Activated T-helper 2 cell treated with anti-CD3 and anti-CD28 coated beads, Interferon-gamma antibody, Interleukin-2, Interleukin-4, amounts not matched to agents 10 μg/mL and 5 μg/mL and 100 μg/mL, durations not matched to agents 14 hours and 24 hours and 36 hours (primary cell): Measurements from ENCODE around the gene ZFR. TPM values are rescaled to one million over a fixed set of nuclear protein-coding genes. Genes with fewer than 3 reads are reported as not detected.
"Not testable (repeated sequence)": the region's sequence is repeated elsewhere in the genome, so short reads cannot be mapped to it uniquely, and the experiment has no call there.

ENCODE experiments used
- DNase-seq: peaks from one replicate; pipeline ENCODE4 v3.0.0; 2021; ENCODE audit warnings: low spot score
- H3K27ac Mint-ChIP-seq: one replicate; pipeline ENCODE4 v1.8.0; 2021; ENCODE audit warnings: mixed read lengths
- H3K27me3 Mint-ChIP-seq: one replicate; pipeline ENCODE4 v1.8.0; 2021; ENCODE audit warnings: low read depth, mixed read lengths
- H3K36me3 Mint-ChIP-seq: one replicate; pipeline ENCODE4 v1.8.0; 2021; ENCODE audit warnings: low read depth, mixed read lengths
- H3K4me1 Mint-ChIP-seq: one replicate; pipeline ENCODE4 v1.8.0; 2021; ENCODE audit warnings: low read depth, mixed read lengths
- H3K4me3 Mint-ChIP-seq: one replicate; pipeline ENCODE4 v1.8.0; 2021; ENCODE audit warnings: low read depth, mild to moderate bottlenecking, moderate library complexity, mixed read lengths
- H3K9me3 Mint-ChIP-seq: one replicate; pipeline ENCODE4 v1.8.0; 2021; ENCODE audit warnings: mixed read lengths
- intact Hi-C: fragments of 100-400 bp; cut with micrococcal nuclease; formaldehyde crosslinking; loops from one replicate; pipeline ENCODE4 v1.15.1; 2023
- total RNA-seq: library from RNA; stranded (reverse); gene quantifications from 2 replicates; pipeline ENCODE4 v1.2.3, GENCODE V29; 2022

ZFR gene
- total RNA-seq, 1 donor from 2014 or later, result 68.6 TPM

DNA sequence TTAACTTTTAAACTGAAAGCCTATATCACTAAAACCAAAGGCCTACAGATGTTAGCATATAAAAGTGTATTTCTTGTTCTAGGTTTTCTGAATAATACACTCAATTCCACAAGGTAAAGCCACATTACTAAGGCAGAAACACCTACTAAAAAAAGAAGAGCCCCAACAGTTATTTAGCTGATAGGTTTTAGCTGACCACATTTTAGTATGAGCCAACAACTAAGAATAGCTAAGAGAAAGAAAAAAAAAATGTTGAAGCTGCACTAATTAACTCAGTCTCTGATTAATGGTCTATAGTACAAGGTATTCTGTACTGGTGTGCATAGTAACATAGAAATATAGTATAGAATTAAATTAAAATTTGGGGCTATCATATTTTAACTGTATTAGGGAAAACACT is 23.5 kb downstream of the ZFR start:
- no peak overlapping the region for H3K27ac Mint-ChIP-seq
- peaks cover 50% of the 10 kb centered on the region for H3K36me3 Mint-ChIP-seq
- intact Hi-C loops, result no loop called here
- H3K9me3 Mint-ChIP-seq, result peaks cover under 1% of the 10 kb centered on the region
- no peak overlapping the region for H3K4me3 Mint-ChIP-seq
- H3K4me1 Mint-ChIP-seq, result peaks cover 15% of the 10 kb centered on the region
- H3K27me3 Mint-ChIP-seq, result no peaks in the 10 kb centered on the region
- no peak for DNase-seq

DNA sequence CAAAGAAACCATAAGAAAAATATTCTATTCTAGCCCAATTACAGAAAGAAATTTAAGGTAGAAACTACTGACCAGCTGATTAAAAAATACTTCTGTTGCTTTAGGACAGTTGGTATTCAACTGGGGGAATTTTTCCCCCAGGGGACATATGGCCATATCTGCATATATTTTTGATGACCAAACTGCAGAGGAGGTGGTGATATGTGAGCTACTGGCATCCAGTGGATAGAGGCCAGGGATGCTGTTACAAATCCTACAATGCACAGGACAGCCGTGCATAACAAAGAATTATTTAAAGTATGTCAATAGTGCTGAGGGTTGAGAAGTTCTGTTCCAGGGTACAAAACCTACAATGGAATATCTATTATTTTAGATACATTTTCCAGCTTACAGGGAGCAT is 24.0 kb downstream of the ZFR start:
- H3K9me3 Mint-ChIP-seq, result no peaks in the 10 kb centered on the region
- no peaks in the 10 kb centered on the region for H3K27me3 Mint-ChIP-seq
- DNase-seq, result no peak
- peaks cover 15% of the 10 kb centered on the region for H3K4me1 Mint-ChIP-seq
- no peak overlapping the region for H3K27ac Mint-ChIP-seq
- H3K4me3 Mint-ChIP-seq, result no peak overlapping the region
- peaks cover 52% of the 10 kb centered on the region for H3K36me3 Mint-ChIP-seq
- intact Hi-C loops, result no loop called here

DNA sequence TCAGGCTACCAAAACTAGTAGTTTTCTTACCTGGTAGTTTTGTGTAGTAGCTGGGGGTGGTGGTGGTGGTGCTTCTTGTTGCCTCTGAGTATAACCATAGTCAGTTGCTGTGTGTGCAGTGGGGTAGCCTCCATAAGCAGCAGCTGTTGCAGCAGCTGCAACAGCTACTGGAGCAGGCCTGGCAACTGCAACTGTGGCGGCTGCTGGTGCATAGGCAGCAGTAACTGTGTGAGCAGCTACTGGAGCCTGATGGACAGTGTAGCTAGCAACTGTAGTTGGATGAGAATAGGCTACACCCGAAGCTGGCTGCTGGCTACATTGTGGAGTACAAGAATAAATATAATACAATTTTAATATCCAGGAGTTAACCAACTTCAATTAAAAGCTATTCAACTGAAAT is 24.7 kb downstream of the ZFR start:
- no peaks in the 10 kb centered on the region for H3K9me3 Mint-ChIP-seq
- H3K36me3 Mint-ChIP-seq, result peaks cover 57% of the 10 kb centered on the region
- H3K27ac Mint-ChIP-seq, result no peak overlapping the region
- no peaks in the 10 kb centered on the region for H3K27me3 Mint-ChIP-seq
- H3K4me1 Mint-ChIP-seq, result peaks cover 15% of the 10 kb centered on the region
- DNase-seq, result no peak
- intact Hi-C loops, result no loop called here
- no peak overlapping the region for H3K4me3 Mint-ChIP-seq

DNA sequence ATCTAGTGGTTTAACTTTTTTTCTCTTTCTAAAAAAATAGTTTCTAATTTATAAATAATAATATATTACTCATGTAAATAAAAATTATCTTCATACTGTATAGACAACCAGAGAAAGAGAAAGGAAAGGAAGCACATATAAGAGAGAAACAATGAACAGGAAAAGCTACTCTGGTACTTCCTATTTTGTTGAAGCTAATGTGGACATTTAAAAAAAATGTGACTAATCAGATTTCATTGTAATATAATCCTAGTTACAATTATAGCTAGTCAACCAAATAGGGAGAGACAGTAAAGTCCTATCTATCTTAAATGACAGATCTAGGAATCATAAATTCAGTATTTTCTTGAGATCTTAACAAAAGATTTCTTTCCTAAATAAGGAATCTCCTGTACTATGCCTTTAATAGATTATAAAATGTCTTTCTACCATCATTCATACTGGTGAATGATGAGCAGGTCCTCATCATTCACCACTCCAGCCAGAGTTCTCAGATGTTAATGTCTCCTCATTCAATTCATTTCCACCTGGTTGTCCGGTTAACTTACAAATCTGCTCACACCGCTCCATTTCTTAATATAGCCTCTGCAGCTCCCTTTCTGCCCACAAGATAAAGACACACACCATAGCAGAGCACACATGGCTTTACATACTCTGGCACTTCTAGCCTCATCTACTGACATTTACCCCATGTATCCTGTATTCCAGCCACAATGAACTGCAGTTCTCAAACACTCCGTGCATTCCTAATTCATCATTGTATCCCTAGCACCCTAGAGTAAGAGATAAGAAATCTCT is 30.9 kb downstream of the ZFR start:
- no peaks in the 10 kb centered on the region for H3K9me3 Mint-ChIP-seq
- H3K27me3 Mint-ChIP-seq, result no peaks in the 10 kb centered on the region
- no peak for DNase-seq
- H3K4me1 Mint-ChIP-seq, result peaks cover 7% of the 10 kb centered on the region
- intact Hi-C loops, result loop anchor here (5.0 kb wide), 1 partner anchor 46 kb away; no protein-coding TSS in a partner anchor
- H3K36me3 Mint-ChIP-seq, result peaks cover 76% of the 10 kb centered on the region
- no peak overlapping the region for H3K4me3 Mint-ChIP-seq
- H3K27ac Mint-ChIP-seq, result peak overlapping the region; percentile 5

DNA sequence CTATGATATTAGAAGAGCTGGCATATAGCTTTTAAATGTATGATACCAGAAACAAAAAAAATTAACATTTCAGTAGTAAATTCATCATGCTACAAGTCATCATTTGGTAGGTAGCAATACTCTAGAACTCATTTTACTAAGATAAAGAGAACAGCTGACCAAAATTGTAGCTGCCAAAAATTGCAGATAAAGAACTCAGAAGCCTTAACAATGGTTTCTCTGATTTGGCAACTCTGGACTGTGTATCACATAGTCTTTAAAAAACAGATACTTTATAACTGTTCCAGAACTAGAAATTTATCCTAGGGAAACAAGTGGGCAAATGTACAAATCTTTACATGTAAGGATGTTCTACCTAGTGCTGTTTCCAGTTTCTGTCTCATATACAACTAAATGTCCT is 33.9 kb downstream of the ZFR start:
- Mint-ChIP-seq H3K4me1 (peaks cover 9% of the 10 kb centered on the region), H3K9me3 (no peaks in the 10 kb centered on the region), H3K27ac (no peak overlapping the region), H3K27me3 (no peaks in the 10 kb centered on the region), H3K36me3 (peaks cover 56% of the 10 kb centered on the region), H3K4me3 (no peak overlapping the region)
- no peak for DNase-seq
- intact Hi-C loops, result loop anchor here (5.0 kb wide), 1 partner anchor 43 kb away; no protein-coding TSS in a partner anchor

DNA sequence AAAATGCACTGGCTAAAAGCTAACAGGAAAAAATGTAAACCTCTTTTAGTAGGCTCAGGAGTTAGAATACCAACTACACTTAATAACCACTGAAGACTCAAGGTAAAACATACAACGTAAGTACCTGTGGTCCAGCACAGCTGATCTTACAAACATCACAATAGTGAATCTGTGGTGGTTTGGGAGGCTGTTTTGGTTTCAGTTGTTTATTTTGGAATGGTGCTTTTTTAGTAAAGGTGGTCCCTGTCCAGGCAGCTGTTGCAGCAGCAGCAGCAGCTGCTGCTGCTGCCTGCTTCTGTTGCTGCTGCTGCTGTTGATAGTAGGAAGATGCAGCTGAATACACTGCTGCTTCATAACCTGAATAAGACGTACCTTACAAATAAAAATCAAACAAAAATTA is 37.9 kb downstream of the ZFR start:
- DNase-seq, result no peak
- peaks cover 59% of the 10 kb centered on the region for H3K36me3 Mint-ChIP-seq
- H3K27ac Mint-ChIP-seq, result no peak overlapping the region
- intact Hi-C loops, result no loop called here
- peaks cover 3% of the 10 kb centered on the region for H3K4me1 Mint-ChIP-seq
- H3K4me3 Mint-ChIP-seq, result no peak overlapping the region
- no peaks in the 10 kb centered on the region for H3K27me3 Mint-ChIP-seq
- no peaks in the 10 kb centered on the region for H3K9me3 Mint-ChIP-seq

DNA sequence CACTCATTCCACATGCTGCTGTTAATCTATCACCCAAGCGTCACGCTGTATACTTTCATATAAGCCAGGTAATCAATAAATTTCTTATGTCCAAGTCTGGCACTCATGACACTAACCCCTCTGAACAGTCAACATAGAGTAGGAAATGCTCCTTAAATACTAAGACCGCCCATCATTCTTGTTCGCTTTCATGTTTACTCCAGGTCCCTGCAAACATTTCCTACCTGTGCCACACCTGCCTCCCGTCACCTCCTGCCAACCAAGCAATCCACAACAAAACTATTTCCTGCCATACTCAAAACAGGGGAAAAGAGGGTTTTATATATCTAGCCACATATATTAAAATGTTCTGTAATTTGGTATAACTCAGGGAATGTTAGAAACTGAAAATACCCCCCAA is 39.0 kb downstream of the ZFR start:
- Mint-ChIP-seq H3K4me1 (peaks cover 3% of the 10 kb centered on the region), H3K27me3 (no peaks in the 10 kb centered on the region), H3K36me3 (peaks cover 58% of the 10 kb centered on the region), H3K27ac (no peak overlapping the region), H3K9me3 (no peaks in the 10 kb centered on the region), H3K4me3 (no peak overlapping the region)
- intact Hi-C loops, result no loop called here
- DNase-seq, result no peak

DNA sequence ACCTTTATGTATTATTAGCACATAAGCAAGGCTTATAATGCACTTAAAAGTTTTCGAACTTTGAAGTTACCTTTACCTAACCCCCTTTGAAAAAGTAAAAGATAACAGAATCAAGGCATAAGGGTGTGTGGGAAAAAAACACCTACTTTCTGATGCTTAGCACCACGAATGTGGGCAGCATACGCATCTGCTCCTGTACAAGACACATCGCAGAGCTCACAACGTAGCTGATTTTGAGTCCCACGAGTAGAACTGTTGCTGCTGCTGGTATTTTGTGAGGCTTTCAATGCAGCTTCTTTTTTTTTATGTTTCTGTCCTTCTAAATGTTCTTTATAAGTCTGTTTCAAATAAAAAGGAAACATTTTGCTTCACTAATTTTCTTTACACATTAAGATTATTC is 40.8 kb downstream of the ZFR start:
- Mint-ChIP-seq H3K36me3 (peaks cover 67% of the 10 kb centered on the region), H3K9me3 (no peaks in the 10 kb centered on the region), H3K4me3 (no peak overlapping the region), H3K4me1 (peaks cover 3% of the 10 kb centered on the region), H3K27me3 (no peaks in the 10 kb centered on the region), H3K27ac (no peak overlapping the region)
- DNase-seq, result no peak
- intact Hi-C loops, result no loop called here

DNA sequence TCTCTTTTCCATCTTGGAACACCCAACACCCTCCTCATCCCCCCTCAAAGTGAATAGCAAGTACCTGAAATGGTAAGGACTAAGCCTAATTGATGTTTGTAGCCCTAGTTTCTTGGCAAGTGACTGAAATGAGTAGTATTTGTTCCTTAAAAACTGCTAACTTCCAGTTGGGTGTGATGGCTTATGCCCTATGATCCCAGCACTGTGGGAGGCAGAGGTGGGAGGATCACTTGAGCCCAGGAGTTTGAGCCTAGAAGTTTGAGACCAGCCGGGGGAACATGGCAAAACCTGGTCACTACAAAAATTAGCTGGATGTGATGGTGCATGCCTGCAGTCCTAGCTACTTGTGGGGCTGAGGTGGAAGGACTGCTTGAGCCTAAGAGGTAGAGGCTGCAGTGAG is 44.1 kb downstream of the ZFR start:
- no peak for DNase-seq
- Mint-ChIP-seq H3K4me3 (no peak overlapping the region), H3K9me3 (no peaks in the 10 kb centered on the region), H3K27ac (no peak overlapping the region), H3K4me1 (peaks cover 1% of the 10 kb centered on the region), H3K27me3 (no peaks in the 10 kb centered on the region), H3K36me3 (peaks cover 76% of the 10 kb centered on the region)
- intact Hi-C loops, result no loop called here

DNA sequence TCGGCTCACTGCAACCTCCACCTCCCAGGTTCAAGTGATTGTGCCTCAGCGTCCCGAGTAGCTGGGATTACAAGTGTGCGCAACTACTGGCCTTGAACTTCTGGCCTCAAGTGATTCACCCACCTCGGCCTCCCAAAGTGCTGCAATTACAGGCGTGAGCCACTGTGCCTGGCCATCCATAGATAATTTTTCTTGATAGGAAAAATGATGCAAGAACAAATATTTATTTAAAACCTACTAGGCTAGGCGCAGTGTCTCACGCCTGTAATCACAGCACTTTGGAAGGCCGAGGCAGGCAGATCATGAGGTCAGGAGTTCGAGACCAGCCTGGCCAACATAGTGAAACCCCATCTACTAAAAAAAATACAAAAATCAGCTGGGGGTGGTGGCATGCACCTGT is 45.8 kb downstream of the ZFR start:
- not testable (repeated sequence) for H3K9me3 Mint-ChIP-seq

DNA sequence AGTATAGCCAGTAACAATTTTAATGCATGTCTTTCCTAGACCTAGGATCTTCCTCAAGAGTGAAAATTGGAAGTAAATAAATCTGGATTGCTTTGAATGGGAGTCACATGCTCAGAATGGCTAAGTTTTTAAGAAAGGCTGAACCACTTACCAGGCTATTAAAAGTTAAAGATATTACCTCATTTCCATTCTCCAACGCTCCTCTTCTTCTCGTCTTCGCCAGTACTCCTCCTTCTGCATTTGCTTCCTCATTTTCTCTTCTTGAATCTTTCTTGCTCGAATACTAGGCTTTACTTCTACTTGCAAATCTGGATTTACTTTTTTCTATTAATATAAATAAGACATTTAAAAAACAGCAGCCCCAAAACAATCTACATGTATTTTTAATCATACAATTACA is 49.6 kb downstream of the ZFR start:
- Mint-ChIP-seq H3K27ac (no peak overlapping the region), H3K27me3 (no peaks in the 10 kb centered on the region), H3K9me3 (no peaks in the 10 kb centered on the region), H3K4me1 (peaks cover 3% of the 10 kb centered on the region), H3K4me3 (no peak overlapping the region), H3K36me3 (peaks cover 72% of the 10 kb centered on the region)
- intact Hi-C loops, result no loop called here
- no peak for DNase-seq

More for the DNA sequence above, 45.8 kb downstream of the ZFR start:
- H3K27ac Mint-ChIP-seq, H3K27me3 Mint-ChIP-seq, intact Hi-C loops, H3K4me1 Mint-ChIP-seq, DNase-seq, H3K4me3 Mint-ChIP-seq: not testable (repeated sequence)
- H3K36me3 Mint-ChIP-seq, result peaks cover 77% of the 10 kb centered on the region

DNA sequence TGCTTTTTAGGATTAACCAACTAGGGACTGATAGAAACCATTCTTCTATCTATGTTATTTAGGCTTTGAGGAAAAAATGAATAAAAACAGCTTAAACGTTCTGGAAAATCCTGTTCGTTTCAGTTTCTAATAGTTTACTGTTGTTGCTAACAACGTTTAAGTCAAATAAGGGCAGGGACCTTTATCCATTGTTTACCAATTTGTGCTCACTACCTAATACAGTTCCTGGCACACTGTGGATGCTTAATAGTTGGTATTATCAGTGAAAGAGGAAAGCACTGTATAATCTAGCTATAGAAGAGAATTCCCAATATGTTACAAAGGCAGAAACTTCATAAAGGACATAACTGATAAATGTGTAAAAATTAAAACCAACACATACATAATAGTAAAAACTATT is 52.5 kb downstream of the ZFR start:
- Mint-ChIP-seq H3K27me3 (no peaks in the 10 kb centered on the region), H3K4me3 (no peak overlapping the region), H3K27ac (no peak overlapping the region), H3K36me3 (peaks cover 75% of the 10 kb centered on the region), H3K4me1 (peaks cover 17% of the 10 kb centered on the region), H3K9me3 (no peaks in the 10 kb centered on the region)
- DNase-seq, result no peak
- intact Hi-C loops, result no loop called here

DNA sequence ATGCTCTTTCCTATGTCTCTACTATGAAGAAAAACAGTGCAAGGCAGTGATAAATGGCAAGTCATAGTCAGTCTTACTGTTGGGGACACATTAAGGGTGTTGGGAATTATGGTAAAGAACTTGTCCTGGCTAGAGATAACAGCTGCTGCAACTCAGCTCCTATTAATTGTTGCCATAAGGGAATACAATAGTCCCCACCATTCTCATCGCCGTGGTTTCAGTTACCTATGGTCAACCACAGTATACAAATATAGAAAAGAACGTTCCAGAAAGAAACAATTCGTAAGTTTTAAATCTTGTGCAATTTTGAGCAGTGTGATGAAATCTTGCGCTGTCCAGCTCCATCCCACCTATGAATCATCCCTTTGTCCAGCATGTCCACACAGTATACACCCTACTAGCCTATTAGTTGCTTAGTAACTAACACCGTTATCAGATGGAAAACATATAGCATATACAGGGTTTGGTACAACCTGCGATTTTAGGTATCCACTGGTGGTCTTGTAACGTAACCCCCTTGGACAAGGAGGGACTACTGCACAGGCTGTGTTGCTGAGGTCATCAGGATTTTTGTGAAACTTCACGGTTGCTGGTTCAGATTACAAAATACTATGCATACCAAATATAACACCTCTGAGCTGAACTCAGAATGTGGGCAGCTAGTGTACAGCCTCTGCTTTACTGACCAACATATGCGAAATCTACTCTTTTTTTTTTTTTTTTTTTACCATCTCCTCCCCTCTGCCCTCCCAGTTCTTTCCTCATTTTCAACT is 53.5 kb downstream of the ZFR start:
- H3K4me3 Mint-ChIP-seq, result no peak overlapping the region
- H3K9me3 Mint-ChIP-seq, result no peaks in the 10 kb centered on the region
- H3K36me3 Mint-ChIP-seq, result peaks cover 74% of the 10 kb centered on the region
- DNase-seq, result no peak
- peaks cover 17% of the 10 kb centered on the region for H3K4me1 Mint-ChIP-seq
- intact Hi-C loops, result no loop called here
- H3K27me3 Mint-ChIP-seq, result no peaks in the 10 kb centered on the region
- peak overlapping the region; percentile 28 for H3K27ac Mint-ChIP-seq
